HepG2 (cell line): ENCODE measurements around the gene AHCY. TPM values are rescaled to one million over a fixed set of nuclear protein-coding genes. Genes with fewer than 3 reads are reported as not detected.

Experiments
- BATF2 ChIP-seq: sonication (generic); formaldehyde crosslinking; IDR thresholded peaks from 2 replicates; pipeline ENCODE4 v1.8.0; 2022; ENCODE audit warnings: mild to moderate bottlenecking, missing genetic modification reagents, moderate library complexity
- CERS6 ChIP-seq: sonication (generic); formaldehyde crosslinking; IDR thresholded peaks from 2 replicates; pipeline ENCODE4 v1.5.0; 2020; ENCODE audit warnings: missing genetic modification reagents
- ELF4 ChIP-seq: sonication (generic); formaldehyde crosslinking; IDR thresholded peaks from 2 replicates; pipeline ENCODE4 v1.5.0; 2020; ENCODE audit warnings: missing genetic modification reagents, mild to moderate bottlenecking, moderate library complexity, borderline replicate concordance
- FOSL1 ChIP-seq: sonication (generic); formaldehyde crosslinking; IDR thresholded peaks from 2 replicates; pipeline ENCODE4 v1.9.0; 2021; ENCODE audit warnings: missing genetic modification reagents, borderline replicate concordance
- FOXJ3 ChIP-seq: sonication (generic); formaldehyde crosslinking; IDR thresholded peaks from 2 replicates; pipeline ENCODE4 v1.4.0; 2020; ENCODE audit warnings: missing genetic modification reagents, mild to moderate bottlenecking, borderline replicate concordance
- ISX ChIP-seq: sonication (generic); formaldehyde crosslinking; conservative IDR thresholded peaks from 2 replicates; pipeline ENCODE4 v1.5.0; 2020; ENCODE audit warnings: missing genetic modification reagents
- KDM5A ChIP-seq: fragments of 200-600 bp; sonication (generic); IDR thresholded peaks from 2 replicates; pipeline ENCODE4 v1.7.0; 2018; ENCODE audit warnings: antibody characterized with exemption, mild to moderate bottlenecking, low read length, borderline replicate concordance
- KDM6A ChIP-seq: IDR thresholded peaks from 2 replicates; pipeline ENCODE4 v1.6.1; 2016; ENCODE audit warnings: low read depth
- MAZ ChIP-seq, 2 experiments: sonication (generic) in 1 of 2; formaldehyde crosslinking in 1 of 2; IDR thresholded peaks; 2 replicates each; pipeline versions ENCODE4 v1.5.0 to v1.6.1; 2012 to 2020; ENCODE audit warnings: low read depth in 2 of 2, mild to moderate bottlenecking in 2 of 2, borderline replicate concordance in 1 of 2, improper control_type of control experiment in 1 of 2, low read length in 1 of 2, missing genetic modification reagents in 1 of 2, moderate library complexity in 1 of 2
- MEIS2 ChIP-seq: sonication (generic); formaldehyde crosslinking; IDR thresholded peaks from 2 replicates; pipeline ENCODE4 v1.9.0; 2021; ENCODE audit warnings: mild to moderate bottlenecking, missing genetic modification reagents
- MYC ChIP-seq: sonication (generic); formaldehyde crosslinking; IDR thresholded peaks from 2 replicates; pipeline ENCODE4 v1.9.0; 2021; ENCODE audit warnings: missing genetic modification reagents, borderline replicate concordance
- MZF1 ChIP-seq: sonication (generic); formaldehyde crosslinking; IDR thresholded peaks from 2 replicates; pipeline ENCODE4 v1.8.1; 2023; ENCODE audit warnings: mild to moderate bottlenecking, missing genetic modification reagents, borderline replicate concordance
- NAIF1 ChIP-seq: sonication (generic); formaldehyde crosslinking; IDR thresholded peaks from 2 replicates; pipeline ENCODE4 v1.5.0; 2020; ENCODE audit warnings: mild to moderate bottlenecking, missing genetic modification reagents, borderline replicate concordance
- PCBP1 ChIP-seq: fragments of 200-400 bp; formaldehyde crosslinking; IDR thresholded peaks from 2 replicates; pipeline ENCODE4 v1.6.1; 2017; ENCODE audit warnings: mild to moderate bottlenecking, low read depth, low read length, borderline replicate concordance
- PLRG1 ChIP-seq: fragments of 450-650 bp; conservative IDR thresholded peaks from 2 replicates; pipeline ENCODE4 v1.6.1; 2016
- RFX3 ChIP-seq: IDR thresholded peaks from 2 replicates; pipeline ENCODE4 v1.6.1; 2016; ENCODE audit warnings: missing biosample characterization, missing genetic modification reagents
- TFDP1 ChIP-seq: IDR thresholded peaks from 2 replicates; pipeline ENCODE4 v1.6.1; 2016; ENCODE audit warnings: missing compliant biosample characterization, missing genetic modification reagents, borderline replicate concordance
- UBTF ChIP-seq: sonication (generic); formaldehyde crosslinking; IDR thresholded peaks from 2 replicates; pipeline ENCODE4 v1.4.0; 2020; ENCODE audit warnings: mild to moderate bottlenecking, missing genetic modification reagents
- ZMAT5 ChIP-seq: sonication (generic); formaldehyde crosslinking; IDR thresholded peaks from 2 replicates; pipeline ENCODE4 v1.5.0; 2020; ENCODE audit warnings: mild to moderate bottlenecking, low read depth, missing genetic modification reagents, borderline replicate concordance
- ZNF362 ChIP-seq: sonication (generic); formaldehyde crosslinking; IDR thresholded peaks from 2 replicates; pipeline ENCODE4 v1.4.0; 2020; ENCODE audit warnings: missing genetic modification reagents, mild to moderate bottlenecking, borderline replicate concordance
- ZNF766 ChIP-seq: sonication (generic); formaldehyde crosslinking; IDR thresholded peaks from 2 replicates; pipeline ENCODE4 v1.5.0; 2020; ENCODE audit warnings: missing genetic modification reagents, borderline replicate concordance
- polyA plus RNA-seq, 8 experiments: library from polyadenylated mRNA; depleted of rRNA in 3 of 8; stranded (reverse) in 7 of 8; unstranded in 1 of 8; fragments of >200 nt; fragmentation: Illumina TruSeq in 4 of 8; extraction: Trizol in 4 of 8; gene quantifications; 2 replicates each; pipeline versions ENCODE4 v1.2.1 to v1.2.3, GENCODE V29; 2011 to 2016; ENCODE audit warnings: low read depth in 4 of 8, missing spikeins in 1 of 8, mixed read lengths in 1 of 8; ENCODE audit not compliant: insufficient read depth in 1 of 8
- total RNA-seq, 5 experiments: library from RNA; depleted of rRNA; stranded (reverse); fragments of >200 nt; fragmentation: Illumina TruSeq; extraction: Trizol; gene quantifications; 2 replicates each; pipeline ENCODE4 v1.2.3, GENCODE V29; 2016; ENCODE audit warnings: low read depth in 1 of 5

Gene AHCY
- total and polyA plus RNA-seq, 2 of the 13 experiments (the other 11 are each of a cell fraction or from before 2014, with no cell fraction given) = 407 to 419 TPM

GRCh38 chr20:34310481-34311117, 7.4 kb upstream of the AHCY start (continued):
- TF ChIP-seq ZNF362 (CRISPR knock-in tag) (peak; percentile 82; the same call in 1 of the 2 replicates), ELF4 (CRISPR knock-in tag) (no peak), TFDP1 (CRISPR knock-in tag) (peak; percentile 51; the same call in 1 of the 2 replicates), BATF2 (CRISPR knock-in tag) (no peak), KDM5A (no peak; the same call in 1 of the 2 replicates), PLRG1 (no peak), UBTF (CRISPR knock-in tag) (0 out of 2 replicates have a peak, but pooled peaks have one; percentile 0), FOSL1 (CRISPR knock-in tag) (no peak), PCBP1 (no peak), RFX3 (CRISPR knock-in tag) (peak; percentile 31; the same call in 1 of the 2 replicates), CERS6 (CRISPR knock-in tag) (no peak), NAIF1 (CRISPR knock-in tag) (peak; percentile 67; the same call in 1 of the 2 replicates), ZNF766 (CRISPR knock-in tag) (no peak), MEIS2 (CRISPR knock-in tag) (peak; percentile 45), MAZ (IDR thresholded peaks at IDR 0.05; ENCODE audit: borderline replicate concordance, low read depth, low read length) (no peak), MAZ (CRISPR knock-in tag; IDR thresholded peaks at IDR 0.05; ENCODE audit: low read depth) (no peak; the same call in 1 of the 2 replicates), KDM6A (CRISPR knock-in tag) (peak; percentile 78), ISX (CRISPR knock-in tag) (no peak; the same call in 1 of the 2 replicates), ZMAT5 (no peak), MYC (CRISPR knock-in tag) (no peak; the same call in 1 of the 2 replicates), FOXJ3 (peak; percentile 94; the same call in 1 of the 2 replicates), MZF1 (CRISPR knock-in tag) (no peak)
